BJ (cell line): ENCODE measurements around the gene CEP83. TPM values are rescaled to one million over a fixed set of nuclear protein-coding genes. Genes with fewer than 3 reads are reported as not detected.
"Not testable (repeated sequence)": the region's sequence is repeated elsewhere in the genome, so short reads cannot be mapped to it uniquely, and the experiment has no call there.

Source experiments
- CTCF ChIA-PET: fragments of 350-600 bp; formaldehyde crosslinking; extraction: SDS; loops from one replicate; lab custom pipeline; 2021; ENCODE audit warnings: antibody characterized with exemption, inconsistent platforms; lab: Yijun Ruan, JAX
- POLR2A ChIA-PET: fragments of 300-600 bp; sonication (Branson Sonifier 250); formaldehyde crosslinking; extraction: SDS; loops from one replicate; lab custom pipeline; 2021; ENCODE audit warnings: antibody characterized with exemption; lab: Charles Lee
- DNase-seq: peaks from one replicate; pipeline ENCODE4 v3.0.0-alpha.2; 2011; ENCODE audit warnings: low read depth
- H3K27me3 ChIP-seq: 2 replicates; pipeline ENCODE4 v1.6.0; 2011; ENCODE audit warnings: low read length; ENCODE audit not compliant: control insufficient read depth, insufficient read depth
- H3K36me3 ChIP-seq: 2 replicates; pipeline ENCODE4 v1.5.1; 2011; ENCODE audit warnings: low read length; ENCODE audit not compliant: control insufficient read depth, insufficient read depth
- H3K4me3 ChIP-seq: 2 replicates; pipeline ENCODE4 v1.5.1; 2011; ENCODE audit warnings: low read depth, mild to moderate bottlenecking, control low read depth, low read length
- CTCF ChIP-seq: IDR thresholded peaks from 2 replicates; pipeline ENCODE4 v1.5.1; 2011; ENCODE audit warnings: low read depth, mild to moderate bottlenecking, control low read depth, inconsistent platforms, low read length, moderate library complexity; ENCODE audit not compliant: insufficient read depth
- polyA plus RNA-seq: library from polyadenylated mRNA; depleted of rRNA; stranded (reverse); fragments of >200 nt; gene quantifications from 2 replicates; pipeline ENCODE4 v1.2.3, GENCODE V29; 2011

CEP83 gene
- polyA plus RNA-seq, 1 experiment, result 5.7 TPM

GRCh38 chr12:94397401-94397800 lies 62.3 kb downstream of the CEP83 start:
- ChIA-PET POLR2A (no interaction called here), CTCF (no interaction called here)
- Histone ChIP-seq H3K36me3 (no peaks in the 10 kb centered on the region), H3K27me3 (no peaks in the 10 kb centered on the region), H3K4me3 (no peak overlapping the region)
- no peak for TF ChIP-seq CTCF
- DNase-seq, result no peak

GRCh38 chr12:94396014-94396413 lies 63.7 kb downstream of the CEP83 start:
- H3K36me3 ChIP-seq, CTCF ChIA-PET, POLR2A ChIA-PET, DNase-seq, H3K27me3 ChIP-seq, H3K4me3 ChIP-seq: not testable (repeated sequence)

GRCh38 chr12:94390130-94390485 lies 69.6 kb downstream of the CEP83 start:
- H3K27me3 ChIP-seq, result no peaks in the 10 kb centered on the region
- ChIA-PET POLR2A (interaction anchor here (0.5 to 0.6 kb wide), 2 partner anchors 63 to 586 kb away, joined by 3 read pairs; no protein-coding TSS in a partner anchor), CTCF (interaction anchor here (0.7 kb wide), 1 partner anchor 19 kb away, joined by 3 read pairs; no protein-coding TSS in a partner anchor)
- DNase-seq, result no peak
- H3K4me3 ChIP-seq, result no peak overlapping the region
- no peaks in the 10 kb centered on the region for H3K36me3 ChIP-seq
- TF ChIP-seq CTCF, result no peak

GRCh38 chr12:94389482-94390129 lies 70.1 kb downstream of the CEP83 start:
- not testable (repeated sequence) for DNase-seq, H3K4me3 ChIP-seq, H3K36me3 ChIP-seq, H3K27me3 ChIP-seq
- ChIA-PET CTCF (interaction anchor here (0.7 kb wide), 1 partner anchor 19 kb away, joined by 3 read pairs; no protein-coding TSS in a partner anchor), POLR2A (interaction anchor here (0.5 to 0.6 kb wide), 2 partner anchors 63 to 586 kb away, joined by 3 read pairs; no protein-coding TSS in a partner anchor)

- ChIA-PET CTCF (no interaction called here), POLR2A (no interaction called here)
- Histone ChIP-seq H3K4me3 (no peak overlapping the region), H3K36me3 (no peaks in the 10 kb centered on the region), H3K27me3 (no peaks in the 10 kb centered on the region)
- no peak for DNase-seq
- no peak for TF ChIP-seq CTCF
These were observed 73.2 kb downstream of the CEP83 start for GRCh38 chr12:94386422-94386821.

- CTCF ChIA-PET, result no interaction called here
- Histone ChIP-seq H3K4me3 (no peak overlapping the region), H3K27me3 (no peaks in the 10 kb centered on the region), H3K36me3 (no peaks in the 10 kb centered on the region)
- TF ChIP-seq CTCF, result no peak
- POLR2A ChIA-PET, result no interaction called here
- no peak for DNase-seq
These were observed 75.6 kb downstream of the CEP83 start for GRCh38 chr12:94384030-94384429.
